SK-N-SH (cell line): Measurements from ENCODE around the gene PCK1. TPM values are rescaled to one million over a fixed set of nuclear protein-coding genes. Genes with fewer than 3 reads are reported as not detected.

Experiments used
- CTCF ChIA-PET: fragments of 300-600, 350-600 bp; formaldehyde crosslinking; extraction: SDS; loops from one replicate; lab custom pipeline; 2021; lab: Yijun Ruan, JAX
- POLR2A ChIA-PET: fragments of 350-600 bp; sonication (Branson Sonifier 250); formaldehyde crosslinking; extraction: SDS; loops from one replicate; lab custom pipeline; 2020; ENCODE audit warnings: antibody characterized with exemption, inconsistent platforms; lab: Yijun Ruan, JAX
- DNase-seq: peaks from one replicate; pipeline ENCODE4 v3.0.0; 2012
- H2AFZ ChIP-seq: fragments of 200-600 bp; sonication (generic); 2 replicates; pipeline ENCODE4 v1.8.1; 2016; ENCODE audit warnings: antibody characterized with exemption, mild to moderate bottlenecking, low read depth
- H3F3A ChIP-seq: fragments of 200-600 bp; sonication (generic); replicated peaks from 2 replicates; pipeline ENCODE3; 2016; ENCODE audit warnings: antibody characterized with exemption, mild to moderate bottlenecking; ENCODE audit not compliant: insufficient read depth
- H3K27ac ChIP-seq, 2 experiments: fragments of 200-500 bp in 1 of 2; fragments of 200-600 bp in 1 of 2; sonication (Bioruptor generic) in 1 of 2; sonication (generic), shearing (Covaris generic) in 1 of 2; 2 replicates each; pipeline versions ENCODE4 v1.5.1 to v1.6.1; 2014 to 2016; ENCODE audit warnings: low read depth in 2 of 2, inconsistent platforms in 1 of 2, low read length in 1 of 2, mild to moderate bottlenecking in 1 of 2, mixed read lengths in 1 of 2
- H3K27me3 ChIP-seq: fragments of 200-600 bp; sonication (generic), shearing (Covaris generic); 2 replicates; pipeline ENCODE4 v1.6.1; 2016; ENCODE audit warnings: mixed run types; ENCODE audit not compliant: insufficient read depth
- H3K36me3 ChIP-seq, 2 experiments: fragments of 200-500 bp in 1 of 2; fragments of 200-600 bp in 1 of 2; sonication (Bioruptor generic) in 1 of 2; sonication (generic) in 1 of 2; replicated peaks in 1 of 2; 2 replicates each; pipeline versions ENCODE3 to v1.5.1; 2014 to 2016; ENCODE audit warnings: low read length in 1 of 2, mild to moderate bottlenecking in 1 of 2; ENCODE audit not compliant: insufficient read depth in 2 of 2, control insufficient read depth in 1 of 2
- H3K4me1 ChIP-seq, 2 experiments: fragments of 200-500 bp in 1 of 2; fragments of 200-600 bp in 1 of 2; sonication (Bioruptor generic) in 1 of 2; sonication (generic), shearing (Covaris generic) in 1 of 2; 2 replicates each; pipeline versions ENCODE4 v1.5.1 to v1.6.1; 2014 to 2016; ENCODE audit warnings: low read depth in 1 of 2, low read length in 1 of 2, mixed run types in 1 of 2; ENCODE audit not compliant: insufficient read depth in 2 of 2, control insufficient read depth in 1 of 2
- H3K4me2 ChIP-seq: fragments of 200-600 bp; sonication (generic), shearing (Covaris generic); 2 replicates; pipeline ENCODE4 v1.6.1; 2017; ENCODE audit warnings: mixed run types
- H3K4me3 ChIP-seq, 2 experiments: fragments of 200-500 bp in 1 of 2; fragments of 200-600 bp in 1 of 2; sonication (Bioruptor generic) in 1 of 2; sonication (generic), shearing (Covaris generic) in 1 of 2; 2 replicates each; pipeline versions ENCODE4 v1.5.1 to v1.8.1; 2014 to 2016; ENCODE audit warnings: low read depth in 2 of 2, inconsistent platforms in 1 of 2, low read length in 1 of 2, mild to moderate bottlenecking in 1 of 2, mixed read lengths in 1 of 2, moderate library complexity in 1 of 2
- H3K79me2 ChIP-seq: fragments of 200-600 bp; sonication (generic); 2 replicates; pipeline ENCODE4 v1.8.1; 2017; ENCODE audit warnings: mild to moderate bottlenecking; ENCODE audit not compliant: insufficient read depth
- H3K9ac ChIP-seq: fragments of 200-600 bp; sonication (generic); 2 replicates; pipeline ENCODE4 v1.6.1; 2017; ENCODE audit warnings: mixed run types
- H3K9me2 ChIP-seq: fragments of 200-600 bp; sonication (generic); 2 replicates; pipeline ENCODE4 v1.6.1; 2017; ENCODE audit warnings: mixed run types
- H3K9me3 ChIP-seq: fragments of 200-600 bp; sonication (generic); 2 replicates; pipeline ENCODE4 v1.6.1; 2017; ENCODE audit warnings: mixed run types, mild to moderate bottlenecking, moderate library complexity
- H4K20me1 ChIP-seq: fragments of 200-600 bp; sonication (generic); 2 replicates; pipeline ENCODE4 v1.6.1; 2017; ENCODE audit warnings: mild to moderate bottlenecking, mixed run types; ENCODE audit not compliant: insufficient read depth
- CHD2 ChIP-seq: fragments of 150-350 bp; IDR thresholded peaks from 2 replicates; pipeline ENCODE4 v1.6.1; 2018; ENCODE audit warnings: low read length; ENCODE audit not compliant: partially characterized antibody
- ELF1 ChIP-seq: IDR thresholded peaks from 2 replicates; pipeline ENCODE4 v1.4.0; 2012
- EP300 ChIP-seq, 2 experiments: IDR thresholded peaks; 2 replicates each; pipeline versions ENCODE4 v1.4.0 to v1.6.1; 2012; ENCODE audit warnings: borderline replicate concordance in 1 of 2, low read depth in 1 of 2, low read length in 1 of 2
- EZH2phosphoT487 ChIP-seq: fragments of 200-600 bp; sonication (generic); IDR thresholded peaks from 2 replicates; pipeline ENCODE4 v1.6.1; 2017; ENCODE audit warnings: low read depth, mixed run types, mild to moderate bottlenecking, antibody characterized with exemption, moderate library complexity, borderline replicate concordance
- FOXM1 ChIP-seq: IDR thresholded peaks from 2 replicates; pipeline ENCODE4 v1.4.0; 2012; ENCODE audit warnings: low read depth, mild to moderate bottlenecking
- GATA2 ChIP-seq: sonication (generic); formaldehyde crosslinking; IDR thresholded peaks from 2 replicates; pipeline ENCODE4 v1.5.0; 2020; ENCODE audit warnings: mild to moderate bottlenecking, missing genetic modification reagents
- JUND ChIP-seq: IDR thresholded peaks from 2 replicates; pipeline ENCODE4 v1.4.0; 2012
- MAX ChIP-seq: IDR thresholded peaks from 2 replicates; pipeline ENCODE4 v1.4.0; 2012; ENCODE audit warnings: low read depth
- MXI1 ChIP-seq: IDR thresholded peaks from 2 replicates; pipeline ENCODE4 v1.6.1; 2012; ENCODE audit warnings: mild to moderate bottlenecking, low read depth, low read length, improper control_type of control experiment
- PBX3 ChIP-seq: IDR thresholded peaks from 2 replicates; pipeline ENCODE4; 2012
- RFX5 ChIP-seq: IDR thresholded peaks from 2 replicates; pipeline ENCODE4 v1.6.1; 2012; ENCODE audit warnings: mild to moderate bottlenecking, improper control_type of control experiment, low read length
- RXRA ChIP-seq: IDR thresholded peaks from 2 replicates; pipeline ENCODE4 v1.4.0; 2012; ENCODE audit warnings: low read depth, mild to moderate bottlenecking, borderline replicate concordance
- SMC3 ChIP-seq: IDR thresholded peaks from 2 replicates; pipeline ENCODE4 v1.6.1; 2012; ENCODE audit warnings: low read depth, low read length, improper control_type of control experiment
- TAF1 ChIP-seq: IDR thresholded peaks from 2 replicates; pipeline ENCODE4 v1.6.1; 2012; ENCODE audit warnings: low read depth, mild to moderate bottlenecking, low read length, moderate library complexity, borderline replicate concordance
- TCF12 ChIP-seq: IDR thresholded peaks from 2 replicates; pipeline ENCODE4 v1.4.0; 2012
- WGBS: methylation state at CpG from one replicate; pipeline ENCODE4 v1.1.6; 2017; ENCODE audit warnings: low lambda C conversion rate; 5-methylcytosine and 5-hydroxymethylcytosine counted together
- polyA plus RNA-seq, 3 experiments: library from polyadenylated mRNA; depleted of rRNA; stranded (reverse); fragments of >200 nt; gene quantifications; 2 replicates each; pipeline ENCODE4 v1.2.3, GENCODE V29; 2012
- TF ChIP-seq, protein P1 (sequence below): IDR thresholded peaks from 2 replicates; pipeline ENCODE4 v1.4.0; 2012; ENCODE audit warnings: low read depth, borderline replicate concordance

Gene PCK1
- polyA plus RNA-seq, 1 of the 3 experiments (the other 2 are of a cell fraction), result not detected

- H3K79me2 ChIP-seq, result no peaks in the 10 kb centered on the region
- DNase-seq, result no peak
- H2AFZ ChIP-seq, result no peak overlapping the region
- H3K27ac ChIP-seq, result no peak overlapping the region
- ChIA-PET POLR2A (no interaction called here), CTCF (interaction anchor here (1.8 to 21.1 kb wide), 5 partner anchors 10 to 622 kb away, joined by 8 to 403 read pairs (median 57); no protein-coding TSS in a partner anchor)
- no peaks in the 10 kb centered on the region for H3K36me3 ChIP-seq
- H3K4me2 ChIP-seq, result no peak overlapping the region
- H3K9ac ChIP-seq, result no peak overlapping the region
- no peaks in the 10 kb centered on the region; the same call in 1 of the 2 replicates for H3K27me3 ChIP-seq
- no peaks in the 10 kb centered on the region for H4K20me1 ChIP-seq
- H3K9me2 ChIP-seq, result no peaks in the 10 kb centered on the region
- H3K4me1 ChIP-seq, result peaks cover 0 to 4% of the 10 kb centered on the region in 2 experiments; a peak in 1 of 4 replicates
- no peaks in the 10 kb centered on the region for H3K9me3 ChIP-seq
- H3K4me3 ChIP-seq, result no peak overlapping the region
- TF ChIP-seq FOXM1 (no peak), SMC3 (no peak), EP300 (IDR thresholded peaks at IDR 0.05; ENCODE audit: borderline replicate concordance in 1 of 2, low read depth in 1 of 2, low read length in 1 of 2) (no peak), MAX (no peak), JUND (no peak), GATA2 (CRISPR knock-in tag) (no peak), PBX3 (no peak), MXI1 (no peak), TCF12 (no peak)
- TF ChIP-seq, protein P1, sequence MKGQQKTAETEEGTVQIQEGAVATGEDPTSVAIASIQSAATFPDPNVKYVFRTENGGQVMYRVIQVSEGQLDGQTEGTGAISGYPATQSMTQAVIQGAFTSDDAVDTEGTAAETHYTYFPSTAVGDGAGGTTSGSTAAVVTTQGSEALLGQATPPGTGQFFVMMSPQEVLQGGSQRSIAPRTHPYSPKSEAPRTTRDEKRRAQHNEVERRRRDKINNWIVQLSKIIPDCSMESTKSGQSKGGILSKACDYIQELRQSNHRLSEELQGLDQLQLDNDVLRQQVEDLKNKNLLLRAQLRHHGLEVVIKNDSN, result no peak
- peaks cover 4% of the 10 kb centered on the region for H3F3A ChIP-seq
- 71% methylated on average over 20 of the region's 22 CpGs for WGBS
Measured at GRCh38 chr20:57592263-57593092, 31.6 kb downstream of the PCK1 start.

DNA sequence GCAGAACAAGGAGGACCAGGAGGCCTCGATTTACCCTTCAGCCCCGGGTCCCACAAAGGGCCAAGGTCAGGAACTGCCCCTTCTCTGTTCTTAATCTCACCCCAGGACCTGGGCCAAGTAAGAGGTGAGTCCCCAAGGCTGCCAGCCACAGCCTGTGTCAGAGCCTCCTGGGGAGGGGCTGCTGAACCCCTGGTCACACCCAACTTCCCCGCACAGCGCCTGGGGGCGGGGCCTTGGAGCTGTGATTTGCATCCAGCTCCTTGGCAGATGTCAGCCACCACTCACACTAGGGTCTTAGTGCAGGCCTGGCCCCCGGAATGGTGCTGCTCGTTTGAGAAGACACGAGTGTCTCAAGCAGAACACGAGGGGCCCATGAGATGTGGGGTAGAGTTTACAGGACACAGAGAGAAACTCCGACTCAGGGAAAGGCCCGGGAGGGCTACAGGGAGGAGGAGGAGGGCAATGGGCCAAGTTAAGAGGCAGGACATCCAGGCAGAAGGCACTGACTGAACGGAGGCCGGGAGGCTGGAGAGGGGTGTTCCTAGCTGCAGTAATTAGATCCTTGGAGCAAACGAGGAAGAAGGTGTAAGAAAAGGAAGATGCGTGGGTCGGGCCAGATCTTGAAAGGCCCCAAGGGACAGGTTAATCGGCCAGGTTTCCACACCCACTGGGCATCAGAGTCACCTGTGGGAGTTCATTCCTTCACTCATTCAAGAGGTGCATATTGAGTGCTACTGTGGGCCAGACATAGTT lies 32.4 kb downstream of the PCK1 start:
- ChIA-PET POLR2A (no interaction called here), CTCF (interaction anchor here (0.6 to 21.1 kb wide), 8 partner anchors 11 to 621 kb away, joined by 3 to 403 read pairs (median 14); no protein-coding TSS in a partner anchor)
- Histone ChIP-seq H3K4me2 (no peak overlapping the region), H3K4me1 (peaks cover 0 to 6% of the 10 kb centered on the region in 2 experiments; a peak in 1 of 4 replicates), H3K27me3 (no peaks in the 10 kb centered on the region), H3K79me2 (no peaks in the 10 kb centered on the region), H4K20me1 (no peaks in the 10 kb centered on the region), H3F3A (peaks cover 4% of the 10 kb centered on the region), H3K27ac (no peak overlapping the region), H3K9me3 (no peaks in the 10 kb centered on the region), H3K36me3 (no peaks in the 10 kb centered on the region), H2AFZ (no peak overlapping the region), H3K9me2 (no peaks in the 10 kb centered on the region), H3K9ac (no peak overlapping the region), H3K4me3 (no peak overlapping the region)
- DNase-seq, result no peak
- no peak for TF ChIP-seq EP300 (IDR thresholded peaks at IDR 0.05; ENCODE audit: borderline replicate concordance in 1 of 2, low read depth in 1 of 2, low read length in 1 of 2)
- no peak for TF ChIP-seq ELF1
- TF ChIP-seq TAF1, result no peak
- TF ChIP-seq PBX3, result no peak
- no peak for TF ChIP-seq EZH2phosphoT487
- no peak for TF ChIP-seq RFX5
- no peak for TF ChIP-seq RXRA
- TF ChIP-seq CHD2, result no peak
- TF ChIP-seq JUND, result no peak
- 57% methylated on average over 15 of the region's 17 CpGs for WGBS
